Measurements from ENCODE around the gene FAM221A. TPM values are rescaled to one million over a fixed set of nuclear protein-coding genes. Genes with fewer than 3 reads are reported as not detected.

Gene FAM221A
- total and polyA plus RNA-seq, 2 of the 8 experiments (the other 6 are each of a cell fraction or from before 2014, with no cell fraction given), result 21.5 to 39.0 TPM

GRCh38 chr7:23742051-23742450 lies 62.1 kb downstream of the FAM221A start (continued):
- TF ChIP-seq CHD7 (IDR thresholded peaks at IDR 0.05; ENCODE audit: insufficient replicate concordance, low read length), result no peak
- TF ChIP-seq SIRT6 (IDR thresholded peaks at IDR 0.05; ENCODE audit: low read length), result no peak

Data from H1 (cell line).